Spinal cord (tissue), 10 donors: Measurements from ENCODE around the gene SSX5. TPM values are rescaled to one million over a fixed set of nuclear protein-coding genes. Genes with fewer than 3 reads are reported as not detected.
"Not testable (repeated sequence)": the region's sequence is repeated elsewhere in the genome, so short reads cannot be mapped to it uniquely, and the experiment has no call there.

Experiments
- DNase-seq, 6 donors: peaks; one replicate each; pipeline versions ENCODE4 v3.0.0 to v3.0.0-alpha.2; 2013 to 2015; ENCODE audit warnings: low spot score in 6 of 6, low read depth in 4 of 6
- H3K27ac ChIP-seq: one replicate; pipeline ENCODE4 v1.5.1; 2013; ENCODE audit warnings: low read depth, low read length, control low read depth
- H3K27me3 ChIP-seq: one replicate; pipeline ENCODE4 v1.6.1; 2013; ENCODE audit warnings: low read length; ENCODE audit not compliant: control insufficient read depth, insufficient read depth
- H3K36me3 ChIP-seq: one replicate; pipeline ENCODE4 v1.6.1; 2013; ENCODE audit warnings: low read length; ENCODE audit not compliant: control insufficient read depth, insufficient read depth
- H3K4me1 ChIP-seq: one replicate; pipeline ENCODE4 v1.6.1; 2013; ENCODE audit warnings: low read length; ENCODE audit not compliant: control insufficient read depth, insufficient read depth
- H3K4me3 ChIP-seq: one replicate; pipeline ENCODE4 v1.5.1; 2013; ENCODE audit warnings: low read depth, low read length, control low read depth
- H3K9me3 ChIP-seq: one replicate; pipeline ENCODE4 v1.6.1; 2013; ENCODE audit warnings: low read length; ENCODE audit not compliant: control insufficient read depth, insufficient read depth
- WGBS: methylation state at CpG from one replicate; pipeline ENCODE4 v1.1.5; 2013; ENCODE audit warnings: missing lambda C conversion rate; ENCODE audit not compliant: insufficient coverage; 5-methylcytosine and 5-hydroxymethylcytosine counted together
- long read RNA-seq, 4 donors: transcript quantifications; one replicate each; lab custom pipeline, GENCODE V29; 2026
- polyA plus RNA-seq, 2 donors: library from polyadenylated mRNA; unstranded; fragments of 120-200 nt; gene quantifications; one replicate each; pipeline ENCODE4 v1.2.1, GENCODE V29; 2013; ENCODE audit not compliant: insufficient read length in 2 of 2
- total RNA-seq, 2 donors: library from RNA; depleted of rRNA in 1 of 2; stranded (reverse); fragments of 120-200 nt in 1 of 2; fragments of >200 nt in 1 of 2; gene quantifications; one replicate each; pipeline versions ENCODE4 v1.2.3 to v1.2.4, GENCODE V29; 2013 to 2014
- donor health status: healthy.

Gene SSX5, protein sequence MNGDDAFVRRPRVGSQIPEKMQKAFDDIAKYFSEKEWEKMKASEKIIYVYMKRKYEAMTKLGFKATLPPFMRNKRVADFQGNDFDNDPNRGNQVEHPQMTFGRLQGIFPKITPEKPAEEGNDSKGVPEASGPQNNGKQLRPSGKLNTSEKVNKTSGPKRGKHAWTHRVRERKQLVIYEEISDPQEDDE
- total RNA-seq = not detected
- not detected for polyA plus RNA-seq
- long read RNA-seq, donor 1 = 0 reads
- long read RNA-seq, donor 2 = 0 reads
- long read RNA-seq, donor 3 = 0 reads
- long read RNA-seq, donor 4 = 0 reads

DNA sequence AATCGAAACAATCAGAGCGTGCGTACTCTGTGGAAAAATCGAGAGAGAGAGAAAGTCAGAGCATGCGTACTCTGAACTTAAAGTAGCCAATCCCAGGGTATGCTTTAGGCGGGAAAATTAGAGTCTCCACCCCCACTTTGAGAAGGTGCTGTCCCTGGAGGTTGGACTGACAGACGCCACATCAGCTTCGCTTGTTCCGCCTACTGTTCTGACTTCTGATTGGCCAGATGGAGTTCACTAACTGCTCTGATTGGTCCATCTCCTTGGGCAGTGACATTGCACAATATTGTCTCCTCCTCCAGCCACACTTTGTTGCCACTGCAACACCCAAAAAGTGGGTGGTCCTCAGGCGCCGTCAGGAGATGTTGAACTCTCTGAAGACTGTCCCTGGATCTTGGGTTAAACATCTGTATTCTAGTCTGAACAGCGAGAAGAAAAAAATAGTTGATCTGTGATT, at the start of gene SSX5:
Gene SSX5, minus strand, starts transcription at position 51 of the 457 bp plus-strand sequence. CDS start 1,437 bp downstream, outside the sequence.
- WGBS = 89% methylated on average over 10 of the region's 12 CpGs
- Histone ChIP-seq H3K4me3 (no peak within 1 kb of the TSS), H3K4me1 (no peaks in the 10 kb centered on the region), H3K9me3 (no peaks in the 10 kb centered on the region), H3K36me3 (no peaks in the 10 kb centered on the region), H3K27ac (no peak within 1 kb of the TSS), H3K27me3 (no peaks in the 10 kb centered on the region)
- no peak for DNase-seq

DNA sequence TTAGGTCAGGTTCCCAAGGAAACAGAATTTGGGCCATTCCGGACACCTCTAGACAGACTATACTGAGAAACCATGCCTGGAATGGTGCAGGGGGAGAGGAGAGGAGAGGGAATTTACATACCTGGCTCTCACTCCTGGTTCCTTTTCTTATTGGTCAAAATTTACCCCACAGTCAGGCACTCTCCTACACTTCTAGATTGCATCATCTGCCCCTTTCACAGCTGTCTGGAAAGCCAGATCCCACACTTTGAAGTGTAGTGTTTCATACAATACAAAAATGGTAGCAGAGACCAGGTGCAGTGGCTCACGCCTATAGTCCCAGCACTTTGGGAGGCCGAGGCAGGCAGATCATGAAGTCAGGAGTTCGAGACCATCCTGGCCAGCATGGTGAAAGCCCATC, 27.6 kb upstream of the SSX5 start:
- 88% methylated on average over 3 of the region's 4 CpGs for WGBS
- H3K4me1 ChIP-seq, H3K4me3 ChIP-seq, DNase-seq, H3K27ac ChIP-seq, H3K36me3 ChIP-seq, H3K9me3 ChIP-seq, H3K27me3 ChIP-seq: not testable (repeated sequence)

DNA sequence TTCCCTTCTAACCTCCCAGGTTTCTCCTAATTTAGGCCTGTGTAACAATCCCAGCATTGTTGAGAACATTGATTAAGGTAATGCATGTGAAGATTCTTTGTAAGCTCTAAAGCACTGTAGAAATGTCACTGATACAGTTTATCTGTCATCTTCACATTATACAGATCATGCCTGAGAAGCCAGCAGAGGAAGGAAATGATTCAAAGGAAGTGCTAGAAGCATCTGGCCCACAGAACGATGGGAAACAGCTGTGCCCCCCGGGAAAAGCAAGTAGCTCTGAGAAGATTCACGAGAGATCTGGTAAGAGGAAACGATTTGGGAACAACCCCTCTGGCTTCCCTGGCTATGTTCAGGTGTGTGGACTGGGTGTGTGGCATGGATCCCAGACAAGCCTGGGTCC, 17.7 kb upstream of the SSX5 start:
- H3K4me1 ChIP-seq, H3K27ac ChIP-seq, H3K27me3 ChIP-seq, DNase-seq, H3K9me3 ChIP-seq, H3K36me3 ChIP-seq, H3K4me3 ChIP-seq: not testable (repeated sequence)
- WGBS = no CpG with 5 or more reads among the region's 4 CpGs

DNA sequence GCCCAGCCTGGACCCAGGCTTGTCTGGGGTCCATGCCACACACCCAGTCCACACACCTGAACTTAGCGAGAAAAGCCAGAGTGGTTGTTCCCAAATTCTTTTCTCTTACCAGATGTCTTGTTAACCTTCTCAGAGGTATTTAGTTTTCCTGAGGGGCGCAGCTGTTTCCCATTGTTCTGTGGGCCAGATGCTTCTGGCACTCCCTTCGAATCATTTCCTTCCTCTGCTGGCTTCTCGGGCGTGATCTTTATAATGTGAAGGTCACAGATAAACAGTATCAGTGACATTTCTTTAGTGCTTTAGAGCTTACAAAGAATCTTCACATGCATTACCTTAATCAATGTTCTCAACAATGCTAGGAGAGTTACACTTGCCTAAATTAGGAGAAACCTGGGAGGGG, 6.6 kb downstream of the SSX5 start:
- not testable (repeated sequence) for H3K36me3 ChIP-seq, H3K9me3 ChIP-seq, H3K4me1 ChIP-seq, DNase-seq, H3K4me3 ChIP-seq, H3K27ac ChIP-seq, H3K27me3 ChIP-seq
- WGBS = no CpG with 5 or more reads among the region's 5 CpGs

DNA sequence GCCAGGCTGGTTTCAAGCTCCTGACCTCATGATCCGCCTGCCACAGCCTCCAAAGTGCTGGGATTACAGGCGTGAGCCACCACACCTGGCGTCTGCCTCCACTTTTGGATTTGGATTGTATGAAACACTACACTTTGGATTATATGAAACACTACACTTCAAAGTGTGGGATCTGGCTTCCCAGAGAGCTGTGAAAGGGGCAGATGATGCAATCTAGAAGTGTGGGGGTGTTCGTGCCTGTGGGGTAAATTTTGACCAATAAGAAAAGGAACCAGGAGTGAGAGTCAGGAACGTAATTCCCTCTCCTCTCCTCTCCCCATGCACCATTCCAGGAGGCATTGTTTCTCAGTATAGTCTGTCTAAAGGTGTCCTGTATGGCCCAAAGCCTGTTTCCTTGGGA, 14.7 kb downstream of the SSX5 start:
- DNase-seq, H3K4me3 ChIP-seq, H3K27me3 ChIP-seq, H3K36me3 ChIP-seq, H3K4me1 ChIP-seq, H3K27ac ChIP-seq, H3K9me3 ChIP-seq: not testable (repeated sequence)
- whole genome bisulfite sequencing = 38% methylated on average over 3 of the region's 5 CpGs

DNA sequence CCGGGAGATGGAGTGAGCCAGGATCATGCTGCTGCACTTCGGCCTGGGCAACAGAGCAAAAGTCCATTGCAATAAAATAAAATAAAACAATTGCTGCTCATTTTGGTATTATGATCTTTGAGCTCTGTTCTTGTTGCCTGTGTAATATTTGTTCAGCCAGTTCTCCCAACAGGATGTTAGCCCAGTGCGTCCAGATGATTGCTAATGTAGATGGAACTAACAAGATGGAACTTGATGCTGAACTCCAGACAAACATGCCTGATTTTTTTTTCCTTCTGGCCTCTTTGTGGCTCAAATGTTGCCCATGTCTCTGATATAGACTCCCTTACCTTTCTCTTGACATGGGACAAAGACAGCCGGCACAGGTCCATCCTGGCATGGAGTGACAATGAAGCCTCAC, 15.8 kb downstream of the SSX5 start:
- DNase-seq = no peak
- no peaks in the 10 kb centered on the region for H3K36me3 ChIP-seq
- 100% methylated on average over 1 of the region's 4 CpGs for WGBS
- no peaks in the 10 kb centered on the region for H3K27me3 ChIP-seq
- H3K9me3 ChIP-seq = no peaks in the 10 kb centered on the region
- no peak overlapping the region for H3K27ac ChIP-seq
- no peaks in the 10 kb centered on the region for H3K4me1 ChIP-seq
- H3K4me3 ChIP-seq = no peak overlapping the region

DNA sequence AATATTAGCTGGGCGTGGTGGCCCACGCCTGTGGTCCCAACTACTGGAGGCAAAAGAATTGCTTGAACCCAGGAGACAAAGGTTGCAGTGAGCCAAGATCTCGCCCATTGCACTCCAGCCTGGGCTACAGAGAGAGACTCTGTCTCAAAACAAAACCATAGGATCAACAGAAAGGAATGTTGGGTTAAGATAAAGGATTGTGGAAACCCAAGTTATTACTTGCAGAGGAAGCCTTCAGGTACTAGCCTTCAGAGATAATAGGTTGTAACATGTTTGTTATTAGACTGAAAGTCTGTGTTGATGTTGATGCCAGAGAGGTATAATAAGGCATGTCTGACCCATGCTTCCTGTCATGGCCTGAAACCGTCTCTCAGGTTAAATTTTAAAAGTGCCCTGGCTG, 16.9 kb downstream of the SSX5 start:
- Histone ChIP-seq H3K4me1 (no peaks in the 10 kb centered on the region), H3K9me3 (no peaks in the 10 kb centered on the region), H3K36me3 (no peaks in the 10 kb centered on the region), H3K27ac (no peak overlapping the region), H3K4me3 (no peak overlapping the region), H3K27me3 (no peaks in the 10 kb centered on the region)
- no peak for DNase-seq
- WGBS = 85% methylated on average over 3 of the region's 4 CpGs

DNA sequence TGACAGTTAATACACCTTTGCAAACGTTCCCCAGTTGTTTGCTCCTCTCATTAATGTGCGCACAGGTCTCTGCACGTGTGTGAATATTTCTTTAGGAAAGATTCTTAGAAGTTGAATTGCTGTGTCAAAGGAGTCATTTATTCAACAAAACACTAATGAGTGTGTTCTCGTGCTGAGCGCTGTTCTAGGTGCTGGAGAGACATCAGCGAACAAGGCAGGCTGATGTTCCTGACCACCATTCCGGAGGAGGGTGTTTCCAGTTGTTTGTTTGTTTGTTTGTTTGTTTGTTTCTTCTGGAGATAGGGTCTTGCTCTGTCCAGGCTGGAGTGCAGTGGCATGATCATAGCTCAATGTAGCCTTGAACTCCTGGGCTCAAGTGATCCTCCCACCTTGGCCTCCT, 30.3 kb downstream of the SSX5 start:
- DNase-seq, H3K4me1 ChIP-seq, H3K9me3 ChIP-seq, H3K36me3 ChIP-seq, H3K27ac ChIP-seq, H3K27me3 ChIP-seq, H3K4me3 ChIP-seq: not testable (repeated sequence)
- 100% methylated on average over 2 of the region's 7 CpGs for WGBS

DNA sequence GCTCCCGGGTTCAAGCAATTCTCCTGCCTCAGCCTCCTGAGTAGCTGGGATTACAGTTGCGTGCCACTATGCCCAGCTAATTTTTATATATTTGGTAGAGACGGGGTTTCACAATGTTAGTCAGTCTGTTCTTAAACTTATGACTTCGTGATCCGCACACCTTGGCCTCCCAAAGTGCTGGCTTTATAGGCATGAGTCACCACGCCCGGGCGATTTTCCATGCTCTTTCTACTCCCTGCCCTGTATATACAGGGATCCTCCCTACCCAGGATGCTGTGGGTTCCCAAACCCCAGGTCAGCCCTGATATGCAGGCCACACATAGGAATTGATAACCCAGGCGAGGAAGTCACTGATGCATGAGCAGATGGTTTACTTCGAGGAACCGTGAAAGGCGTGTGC, 31.4 kb downstream of the SSX5 start:
- Histone ChIP-seq H3K27ac (no peak overlapping the region), H3K27me3 (no peaks in the 10 kb centered on the region), H3K36me3 (no peaks in the 10 kb centered on the region), H3K4me1 (no peaks in the 10 kb centered on the region), H3K9me3 (no peaks in the 10 kb centered on the region), H3K4me3 (no peak overlapping the region)
- DNase-seq = no peak
- WGBS = 81% methylated on average over 6 of the region's 12 CpGs

DNA sequence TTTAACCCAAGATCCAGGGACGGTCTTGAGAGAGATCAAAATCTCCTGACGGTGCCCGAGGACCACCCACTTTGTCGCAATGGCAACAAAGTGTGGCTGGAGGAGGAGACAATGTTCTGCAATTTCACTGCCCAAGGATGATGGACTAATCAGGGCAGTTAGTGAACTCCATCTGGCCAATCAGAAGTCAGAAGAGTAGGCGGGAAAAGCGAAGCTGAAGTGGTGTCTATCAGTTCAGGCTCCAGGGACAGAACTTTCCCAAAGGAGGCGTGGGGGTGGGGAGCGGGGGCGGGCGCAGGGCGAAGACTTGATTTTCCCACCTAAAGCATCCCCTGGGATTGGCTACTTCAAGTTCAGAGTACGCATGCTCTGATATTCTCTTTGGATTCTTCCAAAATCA, 40.6 kb downstream of the SSX5 start:
- Histone ChIP-seq H3K27me3 (no peaks in the 10 kb centered on the region), H3K36me3 (no peaks in the 10 kb centered on the region), H3K4me1 (no peaks in the 10 kb centered on the region), H3K4me3 (no peak overlapping the region), H3K9me3 (no peaks in the 10 kb centered on the region), H3K27ac (no peak overlapping the region)
- 84% methylated on average over 11 of the region's 12 CpGs for WGBS
- DNase-seq = no peak
